B cell (primary cell): Measurements from ENCODE around the gene CD81. TPM values are rescaled to one million over a fixed set of nuclear protein-coding genes. Genes with fewer than 3 reads are reported as not detected.
A peak's percentile ranks its signal among the peaks of the same experiment; 100 is the strongest.

ENCODE experiments used
- ATAC-seq: fragments of 200-7000 bp; cut with Tn5 transposase; one replicate; pipeline ENCODE4 v1.10.0; 2021; ENCODE audit warnings: low read depth, mild to moderate bottlenecking, moderate number of reproducible peaks, moderate library complexity
- CTCF ChIA-PET: fragments of 350-600 bp; sonication (Branson Sonifier 250); formaldehyde crosslinking; loops from one replicate; lab custom pipeline; 2021; ENCODE audit warnings: antibody characterized with exemption, inconsistent platforms; lab: Charles Lee
- POLR2A ChIA-PET: fragments of 350-600 bp; sonication (Branson Sonifier 250); formaldehyde crosslinking; loops from one replicate; lab custom pipeline; 2021; ENCODE audit warnings: antibody characterized with exemption; lab: Charles Lee
- DNase-seq: peaks from one replicate; pipeline ENCODE4 v3.0.0; 2013
- H2AFZ ChIP-seq: 2 replicates; pipeline ENCODE4 v1.6.1; 2012; ENCODE audit warnings: mild to moderate bottlenecking, low read depth, low read length; ENCODE audit not compliant: insufficient read depth, poor library complexity, severe bottlenecking
- H3K27ac ChIP-seq, 2 donors: 1 replicate in 1 of 2; 2 replicates in 1 of 2; pipeline ENCODE4 v1.5.1; 2012 to 2013; ENCODE audit warnings: low read length in 2 of 2, mild to moderate bottlenecking in 2 of 2, moderate library complexity in 1 of 2
- H3K27me3 ChIP-seq, 4 experiments: fragments of 200-600 bp in 1 of 4; sonication (generic) in 1 of 4; replicated peaks in 1 of 4; 1 replicate in 2 of 4; 2 replicates in 2 of 4; pipeline versions ENCODE4 v1.6.1 to v1.7.0; 2013 to 2016; ENCODE audit warnings: low read length in 3 of 4, mild to moderate bottlenecking in 2 of 4, mixed read lengths in 1 of 4, moderate library complexity in 1 of 4; ENCODE audit not compliant: insufficient read depth in 4 of 4, control insufficient read depth in 3 of 4; ENCODE audit errors: control extremely low read depth in 1 of 4
- H3K36me3 ChIP-seq, 2 experiments: replicated peaks in 1 of 2; 1 replicate in 1 of 2; 2 replicates in 1 of 2; pipeline versions ENCODE4 v1.6.1 to v1.7.1; 2013; ENCODE audit warnings: low read length in 1 of 2; ENCODE audit not compliant: insufficient read depth in 2 of 2, control insufficient read depth in 1 of 2; ENCODE audit errors: control extremely low read depth in 1 of 2, extremely low read depth in 1 of 2
- H3K4me1 ChIP-seq, 2 donors: fragments of 200-600 bp in 1 of 2; sonication (generic) in 1 of 2; 1 replicate in 1 of 2; 2 replicates in 1 of 2; pipeline versions ENCODE4 v1.5.1 to v1.6.1; 2013 to 2017; ENCODE audit warnings: low read length in 2 of 2; ENCODE audit not compliant: control insufficient read depth in 2 of 2, insufficient read depth in 2 of 2
- H3K4me2 ChIP-seq: replicated peaks from 2 replicates; pipeline ENCODE3; 2012; ENCODE audit warnings: mild to moderate bottlenecking, low read depth, low read length; ENCODE audit not compliant: poor library complexity, severe bottlenecking
- H3K4me3 ChIP-seq, 5 experiments: fragments of 200-600 bp in 1 of 5; sonication (generic) in 1 of 5; 1 replicate in 3 of 5; 2 replicates in 2 of 5; pipeline versions ENCODE4 v1.5.1 to v1.7.0; 2011 to 2016; ENCODE audit warnings: low read length in 4 of 5, mild to moderate bottlenecking in 4 of 5, low read depth in 2 of 5, control low read depth in 1 of 5, moderate library complexity in 1 of 5; ENCODE audit not compliant: insufficient read depth in 1 of 5; ENCODE audit errors: control extremely low read depth in 1 of 5, extremely low read depth in 1 of 5
- H3K79me2 ChIP-seq: fragments of 200-600 bp; sonication (generic); one replicate; pipeline ENCODE4 v1.6.0; 2016; ENCODE audit warnings: low read length; ENCODE audit not compliant: control insufficient read depth, insufficient read depth
- H3K9ac ChIP-seq: fragments of 200-600 bp; sonication (generic); 2 replicates; pipeline ENCODE4 v1.6.1; 2017; ENCODE audit warnings: mild to moderate bottlenecking, low read length, moderate library complexity
- H3K9me3 ChIP-seq, 3 donors: one replicate each; pipeline versions ENCODE4 v1.6.1 to v1.7.1; 2013; ENCODE audit warnings: low read length in 2 of 3; ENCODE audit not compliant: control insufficient read depth in 2 of 3, insufficient read depth in 1 of 3; ENCODE audit errors: control extremely low read depth in 1 of 3
- H4K20me1 ChIP-seq: 2 replicates; pipeline ENCODE4 v1.6.0; 2012; ENCODE audit warnings: mild to moderate bottlenecking, low read length; ENCODE audit not compliant: insufficient read depth, control insufficient read depth, poor library complexity, severe bottlenecking
- H3K27ac Mint-ChIP-seq: one replicate; pipeline ENCODE4 v1.8.0; 2021; ENCODE audit warnings: mixed read lengths
- H3K27me3 Mint-ChIP-seq: one replicate; pipeline ENCODE4 v1.8.0; 2021; ENCODE audit warnings: mixed read lengths
- H3K4me1 Mint-ChIP-seq: one replicate; pipeline ENCODE4 v1.8.0; 2021; ENCODE audit warnings: mixed read lengths
- H3K4me3 Mint-ChIP-seq: one replicate; pipeline ENCODE4 v1.8.0; 2021; ENCODE audit warnings: mixed read lengths
- H3K9me3 Mint-ChIP-seq: one replicate; pipeline ENCODE4 v1.8.0; 2022; ENCODE audit warnings: mixed read lengths; ENCODE audit not compliant: insufficient read depth
- EZH2 ChIP-seq: IDR thresholded peaks from 2 replicates; pipeline ENCODE4 v1.6.1; 2012; ENCODE audit warnings: borderline replicate concordance, low read depth, mild to moderate bottlenecking, moderate library complexity, low read length; ENCODE audit not compliant: insufficient read depth, poor library complexity, severe bottlenecking
- WGBS: methylation state at CpG from one replicate; pipeline ENCODE4 v1.1.5; 2013; ENCODE audit warnings: missing lambda C conversion rate; ENCODE audit not compliant: insufficient coverage; 5-methylcytosine and 5-hydroxymethylcytosine counted together
- intact Hi-C: fragments of 100-400 bp; cut with micrococcal nuclease; formaldehyde crosslinking; loops from one replicate; pipeline ENCODE4 v1.10.0; 2022
- polyA plus RNA-seq: library from polyadenylated mRNA; depleted of rRNA; stranded (reverse); fragments of >200 nt; gene quantifications from 2 replicates; pipeline ENCODE4 v1.2.3, GENCODE V29; 2012
- total RNA-seq, 2 donors: library from RNA; stranded (reverse); fragments of 120-200 nt in 1 of 2; gene quantifications; 1 replicate in 1 of 2; 2 replicates in 1 of 2; pipeline versions ENCODE4 v1.2.3 to v1.2.4, GENCODE V29; 2013 to 2022
- TF ChIP-seq, protein P1 (sequence below): fragments of 200-600 bp; IDR thresholded peaks from one replicate; pipeline ENCODE4 v1.8.0; 2022; ENCODE audit warnings: antibody characterized with exemption, mild to moderate bottlenecking

Gene CD81
- total and polyA plus RNA-seq, 2 donors (not counting 1 experiment from before 2014, with no cell fraction given): 253 to 361 TPM

DNA sequence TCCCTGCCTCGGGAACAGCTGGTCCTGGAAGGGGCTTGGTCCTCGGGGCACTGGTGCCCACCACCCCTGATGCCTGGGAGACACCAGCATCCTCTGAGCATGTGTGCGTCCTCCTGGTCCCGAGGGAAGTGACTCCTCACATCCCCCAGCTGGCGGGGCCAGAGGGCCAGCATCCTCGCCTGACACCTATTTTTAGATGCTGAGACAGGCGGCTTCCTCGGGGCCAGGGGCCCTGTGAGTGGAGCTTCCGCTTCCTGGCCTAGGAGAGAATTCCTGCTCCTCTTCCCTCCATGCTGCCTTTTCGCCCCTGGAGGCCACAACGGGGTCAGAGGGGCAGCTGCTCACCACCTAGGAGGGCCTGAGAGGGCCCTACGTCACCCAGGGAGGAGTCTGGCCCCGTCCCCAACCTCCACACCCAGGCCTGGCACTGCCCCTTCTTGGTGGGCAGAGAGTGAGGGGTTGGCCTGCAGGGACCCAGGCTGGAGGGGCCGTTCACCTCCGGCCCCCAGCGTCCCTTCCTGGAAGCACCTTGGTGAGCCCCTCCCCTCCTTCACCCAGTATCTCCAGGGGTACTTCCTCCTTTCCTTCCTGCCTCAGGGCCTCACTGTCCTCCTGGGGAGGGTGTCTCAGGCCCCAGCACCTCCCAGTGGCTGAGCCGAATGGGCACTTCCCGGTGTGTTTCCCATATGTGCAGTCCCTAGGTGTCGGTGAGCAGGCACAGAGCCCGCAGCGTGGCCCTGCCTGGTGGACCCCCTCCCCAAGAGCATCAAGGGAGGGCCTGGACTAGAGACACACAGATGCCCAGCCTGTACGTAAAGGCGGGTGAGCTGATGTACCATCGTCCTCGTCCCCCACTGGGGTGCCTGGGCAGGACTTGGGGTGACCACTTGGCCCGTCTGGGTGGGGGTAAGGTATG lies 6.1 kb downstream of the CD81 start:
- ChIA-PET POLR2A (interaction anchor here (0.6 to 1.6 kb wide), 3 partner anchors 11 to 1534 kb away, joined by 3 to 12 read pairs (median 6); partner anchors contain the start of gene TSSC4), CTCF (interaction anchor here (1.0 to 7.3 kb wide), 7 partner anchors 9 to 79 kb away, joined by 3 to 59 read pairs (median 3); partner anchors contain the start of genes C11orf21 and TSPAN32)
- Histone ChIP-seq H3K4me3 (peak overlapping the region in 2 of 5 experiments; percentile 5 to 7), H3K4me1 (peaks cover 89 to 97% of the 10 kb centered on the region in 2 donors), H3K27me3 (no peaks in the 10 kb centered on the region), H3K79me2 (peaks cover 79% of the 10 kb centered on the region), H3K36me3 (peaks cover 0 to 18% of the 10 kb centered on the region in 2 experiments), H3K9ac (peak overlapping the region; percentile 37), H4K20me1 (peaks cover 96% of the 10 kb centered on the region), H3K9me3 (peaks cover 0 to 8% (median 0%) of the 10 kb centered on the region in 3 donors), H3K27ac (peak overlapping the region; percentile 83 to 86), H2AFZ (no peak overlapping the region), H3K4me2 (peak overlapping the region; percentile 100)
- ATAC-seq (no peak), DNase-seq (peak; percentile 65)
- H3K4me3 Mint-ChIP-seq: peak overlapping the region; percentile 80
- 39% methylated on average over 21 of the region's 26 CpGs for WGBS
- peaks cover 89% of the 10 kb centered on the region for H3K4me1 Mint-ChIP-seq
- intact Hi-C loops: loop anchor here (5.0 kb wide), 1 partner anchor 504 kb away; the partner anchor contains the start of gene CDKN1C
- no peaks in the 10 kb centered on the region for H3K27me3 Mint-ChIP-seq
- TF ChIP-seq, protein P1, sequence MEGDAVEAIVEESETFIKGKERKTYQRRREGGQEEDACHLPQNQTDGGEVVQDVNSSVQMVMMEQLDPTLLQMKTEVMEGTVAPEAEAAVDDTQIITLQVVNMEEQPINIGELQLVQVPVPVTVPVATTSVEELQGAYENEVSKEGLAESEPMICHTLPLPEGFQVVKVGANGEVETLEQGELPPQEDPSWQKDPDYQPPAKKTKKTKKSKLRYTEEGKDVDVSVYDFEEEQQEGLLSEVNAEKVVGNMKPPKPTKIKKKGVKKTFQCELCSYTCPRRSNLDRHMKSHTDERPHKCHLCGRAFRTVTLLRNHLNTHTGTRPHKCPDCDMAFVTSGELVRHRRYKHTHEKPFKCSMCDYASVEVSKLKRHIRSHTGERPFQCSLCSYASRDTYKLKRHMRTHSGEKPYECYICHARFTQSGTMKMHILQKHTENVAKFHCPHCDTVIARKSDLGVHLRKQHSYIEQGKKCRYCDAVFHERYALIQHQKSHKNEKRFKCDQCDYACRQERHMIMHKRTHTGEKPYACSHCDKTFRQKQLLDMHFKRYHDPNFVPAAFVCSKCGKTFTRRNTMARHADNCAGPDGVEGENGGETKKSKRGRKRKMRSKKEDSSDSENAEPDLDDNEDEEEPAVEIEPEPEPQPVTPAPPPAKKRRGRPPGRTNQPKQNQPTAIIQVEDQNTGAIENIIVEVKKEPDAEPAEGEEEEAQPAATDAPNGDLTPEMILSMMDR: no peak
- no peak for TF ChIP-seq EZH2
- no peaks in the 10 kb centered on the region for H3K9me3 Mint-ChIP-seq
- H3K27ac Mint-ChIP-seq: peak overlapping the region; percentile 94
